Naive thymus-derived CD4-positive, alpha-beta T cell (primary cell): Measurements from ENCODE around the gene CCRL2. TPM values are rescaled to one million over a fixed set of nuclear protein-coding genes. Genes with fewer than 3 reads are reported as not detected.
"Not testable (repeated sequence)": the region's sequence is repeated elsewhere in the genome, so short reads cannot be mapped to it uniquely, and the experiment has no call there.

Experiments
- ATAC-seq: fragments of 150-1000 bp; cut with Tn5 transposase; 2 replicates; pipeline ENCODE4 v1.10.0; 2021; ENCODE audit warnings: mild to moderate bottlenecking, moderate library complexity
- CTCF ChIA-PET: fragments of 350-600 bp; sonication (Branson Sonifier 250); formaldehyde crosslinking; loops from one replicate; lab custom pipeline; 2021; ENCODE audit warnings: antibody characterized with exemption; lab: Charles Lee
- POLR2A ChIA-PET: fragments of 350-600 bp; sonication (Branson Sonifier 250); formaldehyde crosslinking; loops from one replicate; lab custom pipeline; 2021; ENCODE audit warnings: antibody characterized with exemption, inconsistent platforms; lab: Charles Lee
- DNase-seq, 9 donors: peaks; one replicate each; pipeline versions ENCODE4 v3.0.0 to v3.0.0-alpha.2; 2020 to 2022; ENCODE audit warnings: mixed read lengths in 1 of 9
- H3K27ac ChIP-seq: one replicate; pipeline ENCODE4 v1.7.0; 2013; ENCODE audit warnings: mild to moderate bottlenecking, low read depth, low read length, moderate library complexity
- H3K27me3 ChIP-seq, 2 donors: one replicate each; pipeline ENCODE4 v1.7.0; 2013; ENCODE audit warnings: low read length in 2 of 2, mild to moderate bottlenecking in 2 of 2, moderate library complexity in 2 of 2; ENCODE audit not compliant: control insufficient read depth in 2 of 2, insufficient read depth in 2 of 2
- H3K36me3 ChIP-seq, 3 experiments: 1 replicate in 2 of 3; 2 replicates in 1 of 3; pipeline ENCODE4 v1.7.0; 2013; ENCODE audit warnings: low read length in 3 of 3, mild to moderate bottlenecking in 3 of 3, moderate library complexity in 1 of 3; ENCODE audit not compliant: insufficient read depth in 3 of 3, control insufficient read depth in 2 of 3
- H3K4me1 ChIP-seq, 2 donors: one replicate each; pipeline ENCODE4 v1.7.0; 2013; ENCODE audit warnings: low read length in 2 of 2, mild to moderate bottlenecking in 2 of 2, moderate library complexity in 1 of 2; ENCODE audit not compliant: control insufficient read depth in 2 of 2, insufficient read depth in 2 of 2
- H3K4me3 ChIP-seq: 2 replicates; pipeline ENCODE4 v1.7.0; 2013; ENCODE audit warnings: mild to moderate bottlenecking, low read length
- H3K9me3 ChIP-seq, 3 experiments: 1 replicate in 2 of 3; 2 replicates in 1 of 3; pipeline ENCODE4 v1.7.0; 2013; ENCODE audit warnings: low read length in 3 of 3; ENCODE audit not compliant: control insufficient read depth in 2 of 3
- H3K27ac Mint-ChIP-seq, 9 donors: one replicate each; pipeline ENCODE4 v1.8.0; 2020 to 2022; ENCODE audit warnings: mixed read lengths in 9 of 9, mild to moderate bottlenecking in 8 of 9, moderate library complexity in 5 of 9, inconsistent platforms in 2 of 9
- H3K27me3 Mint-ChIP-seq, 5 donors: one replicate each; pipeline ENCODE4 v1.8.0; 2021 to 2022; ENCODE audit warnings: mixed read lengths in 5 of 5, mild to moderate bottlenecking in 1 of 5
- H3K36me3 Mint-ChIP-seq, 5 donors: one replicate each; pipeline ENCODE4 v1.8.0; 2020 to 2022; ENCODE audit warnings: mixed read lengths in 5 of 5, mild to moderate bottlenecking in 3 of 5, inconsistent platforms in 1 of 5
- H3K4me1 Mint-ChIP-seq, 7 donors: one replicate each; pipeline ENCODE4 v1.8.0; 2020 to 2022; ENCODE audit warnings: mixed read lengths in 7 of 7, mild to moderate bottlenecking in 3 of 7, inconsistent platforms in 1 of 7
- H3K4me3 Mint-ChIP-seq, 10 donors: one replicate each; pipeline ENCODE4 v1.8.0; 2020 to 2022; ENCODE audit warnings: mild to moderate bottlenecking in 10 of 10, mixed read lengths in 10 of 10, moderate library complexity in 6 of 10, inconsistent platforms in 2 of 10
- H3K9me3 Mint-ChIP-seq, 11 donors: one replicate each; pipeline ENCODE4 v1.8.0; 2020 to 2022; ENCODE audit warnings: mixed read lengths in 11 of 11, mild to moderate bottlenecking in 4 of 11, inconsistent platforms in 1 of 11, moderate library complexity in 1 of 11
- intact Hi-C, 2 donors: fragments of 100-400 bp; cut with micrococcal nuclease; formaldehyde crosslinking; loops; one replicate each; pipeline ENCODE4 v1.15.1; 2023
- polyA plus RNA-seq, 2 donors: library from polyadenylated mRNA; unstranded; fragments of 300-500 nt; fragmentation: Illumina TruSeq; gene quantifications; one replicate each; pipeline ENCODE4 v1.2.3, GENCODE V29; 2021
- total RNA-seq, 6 experiments: library from RNA in 5 of 6; stranded (reverse) in 5 of 6; gene quantifications; 1 replicate in 5 of 6; 2 replicates in 1 of 6; pipeline ENCODE4 v1.2.3 and lab custom pipeline; 2021 to 2026

Gene CCRL2
- total and polyA plus RNA-seq, 7 experiments from 2014 or later, result 0.34 to 20.5 (median 1.3) TPM

DNA sequence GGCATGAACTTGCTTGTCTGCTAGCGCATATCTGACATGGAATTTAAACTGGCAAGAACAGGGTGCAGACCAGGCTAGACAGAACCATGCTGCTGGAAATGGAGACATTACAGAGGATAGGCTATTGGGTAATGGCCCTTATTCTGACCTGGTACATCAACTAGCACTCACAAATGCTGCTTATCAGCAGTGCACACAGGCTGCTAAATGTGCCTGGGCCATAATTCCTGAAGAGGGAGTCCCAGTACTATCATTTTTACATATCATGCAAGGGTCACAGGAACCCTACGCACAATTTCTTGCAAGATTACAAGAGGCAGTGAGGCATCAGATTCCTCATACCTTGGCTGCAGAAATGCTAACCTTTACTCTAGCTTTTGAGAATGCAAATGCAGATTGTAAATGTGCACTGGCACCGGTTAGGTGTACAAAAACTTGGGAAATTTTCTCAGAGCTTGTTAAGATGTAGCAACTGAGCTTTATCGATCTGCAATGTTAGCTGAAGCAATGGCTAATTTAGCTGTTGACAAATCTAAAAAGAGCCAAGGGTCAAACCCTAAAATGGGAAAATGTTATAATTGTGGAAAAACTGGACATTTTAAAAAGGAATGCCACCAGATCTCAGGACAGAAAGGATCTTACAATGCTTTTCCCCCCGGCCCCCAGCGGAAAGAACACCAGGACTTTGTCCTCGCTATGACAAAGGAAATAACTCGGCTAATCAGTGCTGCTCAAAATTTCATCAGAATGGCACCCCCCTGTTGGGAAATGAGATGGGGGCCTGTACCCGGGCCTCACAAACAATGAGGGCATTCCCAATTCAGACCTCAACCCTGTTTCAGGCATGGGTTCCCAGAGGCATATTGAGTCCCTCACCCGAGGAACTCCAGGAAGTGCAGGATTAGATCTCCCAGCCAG is 21.1 kb downstream of the CCRL2 start:
- no peak overlapping the region for H3K4me3 ChIP-seq
- peaks cover 5 to 26% (median 11%) of the 10 kb centered on the region in 11 donors for H3K9me3 Mint-ChIP-seq
- H3K4me3 Mint-ChIP-seq, result no peak overlapping the region
- H3K36me3 Mint-ChIP-seq, result peaks cover 0 to 9% (median 6%) of the 10 kb centered on the region in 5 donors
- POLR2A ChIA-PET, result no interaction called here
- H3K27me3 Mint-ChIP-seq, result peaks cover 0 to 20% (median 5%) of the 10 kb centered on the region in 5 donors
- peaks cover 0 to 5% of the 10 kb centered on the region in 2 donors for H3K4me1 ChIP-seq
- no peak overlapping the region for H3K27ac Mint-ChIP-seq
- peaks cover 5 to 18% (median 11%) of the 10 kb centered on the region in 7 donors for H3K4me1 Mint-ChIP-seq
- H3K27me3 ChIP-seq, result no peaks in the 10 kb centered on the region
- H3K27ac ChIP-seq, result no peak overlapping the region
- CTCF ChIA-PET, result no interaction called here
- no peaks in the 10 kb centered on the region for H3K9me3 ChIP-seq
- no peaks in the 10 kb centered on the region for H3K36me3 ChIP-seq
- intact Hi-C loops, result no loop called here
- ATAC-seq (no peak), DNase-seq (no peak)

DNA sequence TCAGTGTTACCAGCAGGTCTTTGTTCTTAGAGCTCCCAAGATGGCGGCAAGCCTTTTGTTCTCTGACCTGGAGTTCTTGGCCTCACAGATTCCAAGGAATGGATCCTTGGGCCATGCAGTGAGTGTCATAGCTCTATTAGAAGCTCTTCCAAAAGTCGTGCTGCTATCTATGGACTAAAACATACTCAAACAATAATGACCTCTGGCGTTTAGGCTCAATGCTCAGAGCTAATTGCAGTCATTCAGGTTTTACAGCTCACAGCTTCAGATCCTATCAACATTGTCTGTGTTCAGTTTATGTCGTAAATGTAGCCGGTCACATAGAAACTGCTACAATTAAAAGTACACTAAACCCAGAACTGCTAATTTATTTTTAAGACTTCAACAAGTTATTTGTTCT is 22.2 kb downstream of the CCRL2 start:
- no peak overlapping the region for H3K4me3 Mint-ChIP-seq
- H3K27me3 Mint-ChIP-seq, result peaks cover 0 to 24% (median 5%) of the 10 kb centered on the region in 5 donors
- H3K36me3 Mint-ChIP-seq, result peaks cover 2 to 9% (median 6%) of the 10 kb centered on the region in 5 donors
- CTCF ChIA-PET, result no interaction called here
- H3K27ac Mint-ChIP-seq, result no peak overlapping the region
- intact Hi-C loops, result no loop called here
- no peaks in the 10 kb centered on the region for H3K27me3 ChIP-seq
- POLR2A ChIA-PET, result no interaction called here
- no peak overlapping the region for H3K4me3 ChIP-seq
- no peak overlapping the region for H3K27ac ChIP-seq
- peaks cover 5 to 24% (median 11%) of the 10 kb centered on the region in 7 donors for H3K4me1 Mint-ChIP-seq
- H3K4me1 ChIP-seq, result peaks cover 0 to 5% of the 10 kb centered on the region in 2 donors
- no peak for ATAC-seq
- peaks cover 5 to 35% (median 13%) of the 10 kb centered on the region in 11 donors for H3K9me3 Mint-ChIP-seq
- H3K36me3 ChIP-seq, result no peaks in the 10 kb centered on the region
- no peak for DNase-seq
- H3K9me3 ChIP-seq, result no peaks in the 10 kb centered on the region

DNA sequence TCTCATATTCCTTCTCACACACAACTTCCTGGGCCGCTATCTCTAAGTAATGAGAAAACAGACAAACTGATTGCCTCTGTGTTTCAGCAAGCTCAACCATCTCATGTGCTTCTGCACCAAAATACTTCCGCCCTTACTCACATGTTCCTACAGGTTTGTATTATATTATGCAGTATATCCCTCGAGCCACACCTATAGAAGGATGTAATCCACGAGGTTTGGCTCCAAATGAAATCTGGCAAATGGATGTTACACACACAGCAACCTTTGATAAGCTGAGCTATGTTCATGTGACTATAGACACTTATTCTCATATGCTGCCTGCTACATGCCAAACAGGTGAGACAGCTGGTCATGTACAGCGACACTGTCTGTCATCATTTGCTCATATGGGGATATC is 22.6 kb downstream of the CCRL2 start:
- peaks cover 2 to 9% (median 6%) of the 10 kb centered on the region in 5 donors for H3K36me3 Mint-ChIP-seq
- H3K4me1 ChIP-seq, result peaks cover 0 to 5% of the 10 kb centered on the region in 2 donors
- POLR2A ChIA-PET, result no interaction called here
- DNase-seq (no peak), ATAC-seq (no peak)
- H3K36me3 ChIP-seq, result no peaks in the 10 kb centered on the region
- no peak overlapping the region for H3K27ac ChIP-seq
- H3K9me3 Mint-ChIP-seq, result peaks cover 5 to 36% (median 13%) of the 10 kb centered on the region in 11 donors
- H3K4me3 Mint-ChIP-seq, result no peak overlapping the region
- H3K27me3 Mint-ChIP-seq, result peaks cover 0 to 24% (median 5%) of the 10 kb centered on the region in 5 donors
- peaks cover 5 to 24% (median 11%) of the 10 kb centered on the region in 7 donors for H3K4me1 Mint-ChIP-seq
- intact Hi-C loops, result no loop called here
- no peak overlapping the region for H3K27ac Mint-ChIP-seq
- CTCF ChIA-PET, result no interaction called here
- H3K9me3 ChIP-seq, result no peaks in the 10 kb centered on the region
- H3K27me3 ChIP-seq, result no peaks in the 10 kb centered on the region
- no peak overlapping the region for H3K4me3 ChIP-seq

DNA sequence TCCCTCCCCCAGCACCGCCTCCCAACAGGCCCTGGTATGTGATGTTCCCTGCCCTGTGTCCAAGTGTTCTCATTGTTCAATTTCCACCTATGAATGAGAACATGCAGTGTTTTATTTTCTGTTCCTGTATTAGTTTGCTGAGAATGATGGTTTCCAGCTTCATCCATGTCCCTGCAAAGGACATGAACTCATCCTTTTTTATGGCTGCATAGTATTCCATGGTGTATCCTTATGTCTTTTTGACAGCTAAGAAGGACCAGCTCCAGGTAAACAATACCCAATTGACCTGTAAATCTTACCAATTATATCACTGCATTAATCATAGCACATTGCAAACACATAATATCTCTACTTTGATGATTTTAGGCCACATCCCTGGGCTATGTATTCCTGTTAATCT is 23.8 kb downstream of the CCRL2 start:
- H3K4me1 ChIP-seq, intact Hi-C loops, H3K4me3 ChIP-seq, ATAC-seq, H3K36me3 Mint-ChIP-seq, H3K27me3 ChIP-seq, H3K27ac ChIP-seq, CTCF ChIA-PET, H3K36me3 ChIP-seq, H3K9me3 ChIP-seq, POLR2A ChIA-PET, DNase-seq, H3K4me3 Mint-ChIP-seq, H3K27ac Mint-ChIP-seq: not testable (repeated sequence)
- peaks cover 0 to 32% (median 5%) of the 10 kb centered on the region in 5 donors for H3K27me3 Mint-ChIP-seq
- H3K9me3 Mint-ChIP-seq, result peaks cover 5 to 36% (median 13%) of the 10 kb centered on the region in 11 donors
- peaks cover 7 to 23% (median 12%) of the 10 kb centered on the region in 7 donors for H3K4me1 Mint-ChIP-seq

DNA sequence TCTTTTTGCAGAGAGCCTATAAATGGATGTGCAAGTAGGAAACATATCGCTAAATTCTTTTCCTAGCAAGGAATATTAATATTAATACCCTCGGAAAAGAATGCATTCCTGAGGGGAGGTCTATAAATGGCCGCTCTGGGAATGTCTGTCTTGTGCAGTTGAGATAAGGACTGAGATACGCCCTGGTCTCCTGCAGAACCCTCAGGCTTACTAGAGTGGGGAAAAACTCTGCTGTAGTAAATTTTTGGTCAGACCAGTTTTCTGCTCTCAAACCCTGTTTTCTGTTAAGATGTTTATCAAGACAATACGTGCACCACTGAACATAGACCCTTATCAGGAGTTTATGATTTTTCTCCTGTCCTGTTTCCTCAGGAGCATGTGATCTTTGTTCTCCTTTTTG is 24.8 kb downstream of the CCRL2 start:
- ATAC-seq, H3K9me3 ChIP-seq, H3K4me3 Mint-ChIP-seq, H3K36me3 ChIP-seq, H3K27ac ChIP-seq, H3K4me1 ChIP-seq, DNase-seq, H3K27me3 ChIP-seq, H3K4me3 ChIP-seq, POLR2A ChIA-PET, H3K36me3 Mint-ChIP-seq, CTCF ChIA-PET, intact Hi-C loops, H3K27ac Mint-ChIP-seq: not testable (repeated sequence)
- Mint-ChIP-seq H3K27me3 (peaks cover 0 to 36% (median 5%) of the 10 kb centered on the region in 5 donors), H3K4me1 (peaks cover 0 to 15% (median 4%) of the 10 kb centered on the region in 7 donors), H3K9me3 (peaks cover 5 to 36% (median 13%) of the 10 kb centered on the region in 11 donors)

DNA sequence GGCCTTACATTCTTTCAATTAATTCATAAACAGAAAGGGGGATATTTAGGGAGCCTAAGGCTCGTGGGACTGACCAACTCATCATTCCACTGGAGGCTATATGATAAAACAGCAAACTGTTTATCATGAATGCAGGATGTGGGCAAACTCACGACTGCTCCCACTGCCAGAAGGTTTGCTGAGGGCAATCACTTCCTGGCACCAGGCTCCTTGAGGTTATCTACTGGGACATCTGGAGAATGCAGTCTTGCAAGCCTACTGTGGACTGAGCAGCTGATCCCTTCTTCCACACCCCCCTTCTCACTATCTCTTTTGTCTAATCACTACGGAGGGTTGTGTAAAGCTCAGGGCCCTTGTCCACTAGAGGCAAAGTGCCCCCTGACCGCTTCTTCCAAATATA is 26.1 kb downstream of the CCRL2 start:
- H3K4me1 ChIP-seq, intact Hi-C loops, H3K9me3 ChIP-seq, H3K27me3 ChIP-seq, H3K27ac ChIP-seq, H3K27ac Mint-ChIP-seq, ATAC-seq, POLR2A ChIA-PET, H3K36me3 Mint-ChIP-seq, CTCF ChIA-PET, H3K4me3 Mint-ChIP-seq, H3K4me3 ChIP-seq, H3K36me3 ChIP-seq, DNase-seq: not testable (repeated sequence)
- H3K4me1 Mint-ChIP-seq, result peaks cover 0 to 15% (median 3%) of the 10 kb centered on the region in 7 donors
- peaks cover 0 to 32% (median 5%) of the 10 kb centered on the region in 5 donors for H3K27me3 Mint-ChIP-seq
- H3K9me3 Mint-ChIP-seq, result peaks cover 5 to 36% (median 13%) of the 10 kb centered on the region in 11 donors
